ENCODE results near the gene HDDC2. TPM values are rescaled to one million over a fixed set of nuclear protein-coding genes. Genes with fewer than 3 reads are reported as not detected.

Gene HDDC2
- total and polyA plus RNA-seq, 2 of the 8 experiments (the other 6 are each of a cell fraction or from before 2014, with no cell fraction given) = 89.3 to 129 TPM

DNA sequence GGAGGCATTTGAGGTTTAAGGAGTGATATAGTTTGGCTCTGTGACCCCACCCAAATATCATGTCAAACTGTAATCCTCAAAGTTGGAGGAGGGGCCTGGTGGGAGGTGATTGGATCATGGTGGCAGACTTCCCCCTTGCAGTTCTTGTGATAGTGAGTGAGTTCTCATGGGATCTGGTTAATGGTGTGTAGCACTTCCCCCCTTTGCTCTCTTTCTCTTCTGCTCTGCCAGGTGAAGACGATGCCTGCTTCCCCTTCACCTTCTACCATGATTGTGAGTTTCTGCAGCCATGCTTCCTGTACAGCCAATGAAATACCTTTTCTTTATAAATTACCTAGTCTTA is 1.7 kb upstream of the HDDC2 start:
- H2BK15ac ChIP-seq (ENCODE audit: low read length) = no peak overlapping the region
- H3K4me1 ChIP-seq (replicated peaks in 1 of 4; ENCODE audit: control insufficient read depth in 3 of 4, insufficient read depth in 4 of 4, low read length in 3 of 4) = no peaks in the 10 kb centered on the region; a peak in 1 of 7 replicates
- no peak overlapping the region for H2BK5ac ChIP-seq (ENCODE audit: low read depth, low read length)
- H3K23ac ChIP-seq (ENCODE audit: insufficient read length) = no peak overlapping the region
- 92% methylated on average over 1 of the region's 1 CpG; no CpG with 5 or more reads in 1 of the 2 experiments for WGBS, 2 experiments (ENCODE audit: extremely low coverage in 1 of 2, insufficient coverage in 1 of 2, insufficient read length in 1 of 2, insufficient replicate concordance in 2 of 2, low coverage in 1 of 2, low lambda C conversion rate in 2 of 2, missing lambda C conversion rate in 1 of 2)
- H3K56ac ChIP-seq (replicated peaks; ENCODE audit: insufficient read length, low read depth, low read length) = no peak overlapping the region
- ChIA-PET CTCF (ENCODE audit: partially characterized antibody) (interaction anchor here (1.5 kb wide), 1 partner anchor 465 kb away, joined by 3 read pairs; no protein-coding TSS in a partner anchor), POLR2A (ENCODE audit: partially characterized antibody) (no interaction called here)
- peaks cover 3 to 15% (median 9%) of the 10 kb centered on the region in 4 experiments; a peak in 7 of 8 replicates for H3K36me3 ChIP-seq (ENCODE audit: control insufficient read depth in 2 of 4, insufficient read depth in 4 of 4, low read length in 3 of 4)
- H4K8ac ChIP-seq (ENCODE audit: extremely low read depth, insufficient read depth, low read length) = no peak overlapping the region
- no peak overlapping the region for H3K4me2 ChIP-seq (ENCODE audit: insufficient read depth in 1 of 2, low read depth in 2 of 2, low read length in 2 of 2)
- DNase-seq (ENCODE audit: low read depth in 1 of 2, low spot score in 2 of 2) (no peak), FAIRE-seq (no peak)
- no peak overlapping the region for H2BK120ac ChIP-seq (replicated peaks; ENCODE audit: low read depth, low read length)
- no peak overlapping the region for H3K4ac ChIP-seq (replicated peaks; ENCODE audit: insufficient read length, low read depth, low read length)
- H3K79me2 ChIP-seq (ENCODE audit: control insufficient read depth in 1 of 2, insufficient read depth in 2 of 2, low read length in 2 of 2) = peaks cover 0 to 18% of the 10 kb centered on the region in 2 experiments; a peak in 2 of 4 replicates
- H3K9ac ChIP-seq (replicated peaks in 1 of 4; ENCODE audit: extremely low read depth in 1 of 4, low read depth in 3 of 4, low read length in 3 of 4) = no peak overlapping the region
- no peaks in the 10 kb centered on the region for H3K9me3 ChIP-seq (ENCODE audit: insufficient read depth in 2 of 2, low read depth in 1 of 2, low read length in 1 of 2)
- TF ChIP-seq, protein P1, sequence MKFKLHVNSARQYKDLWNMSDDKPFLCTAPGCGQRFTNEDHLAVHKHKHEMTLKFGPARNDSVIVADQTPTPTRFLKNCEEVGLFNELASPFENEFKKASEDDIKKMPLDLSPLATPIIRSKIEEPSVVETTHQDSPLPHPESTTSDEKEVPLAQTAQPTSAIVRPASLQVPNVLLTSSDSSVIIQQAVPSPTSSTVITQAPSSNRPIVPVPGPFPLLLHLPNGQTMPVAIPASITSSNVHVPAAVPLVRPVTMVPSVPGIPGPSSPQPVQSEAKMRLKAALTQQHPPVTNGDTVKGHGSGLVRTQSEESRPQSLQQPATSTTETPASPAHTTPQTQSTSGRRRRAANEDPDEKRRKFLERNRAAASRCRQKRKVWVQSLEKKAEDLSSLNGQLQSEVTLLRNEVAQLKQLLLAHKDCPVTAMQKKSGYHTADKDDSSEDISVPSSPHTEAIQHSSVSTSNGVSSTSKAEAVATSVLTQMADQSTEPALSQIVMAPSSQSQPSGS (IDR thresholded peaks at IDR 0.05; ENCODE audit: low read length) = no peak
- TF ChIP-seq SRF (IDR thresholded peaks at IDR 0.05; ENCODE audit: low read depth, low read length) (no peak), HDAC2 (IDR thresholded peaks at IDR 0.05; ENCODE audit: borderline replicate concordance in 1 of 2, low read depth in 2 of 2, low read length in 2 of 2) (no peak), CTBP2 (IDR thresholded peaks at IDR 0.05; ENCODE audit: borderline replicate concordance, insufficient read depth, insufficient read length, low read length) (no peak), EZH2 (IDR thresholded peaks at IDR 0.05; ENCODE audit: low read depth, low read length, severe bottlenecking) (no peak)
- peaks cover 3% of the 10 kb centered on the region; the same call in 1 of the 2 replicates for H3K79me1 ChIP-seq (ENCODE audit: low read depth, low read length)
- H2BK12ac ChIP-seq (ENCODE audit: low read depth, low read length) = no peak overlapping the region
- no peak overlapping the region for H4K5ac ChIP-seq (ENCODE audit: insufficient read length, low read depth, low read length)
- H4K20me1 ChIP-seq (replicated peaks in 1 of 2; ENCODE audit: control insufficient read depth in 1 of 2, insufficient read depth in 2 of 2, low read length in 2 of 2) = no peaks in the 10 kb centered on the region
- no peak overlapping the region for H2AK5ac ChIP-seq (ENCODE audit: low read depth, low read length)
- peaks cover 0 to 1% (median 0%) of the 10 kb centered on the region in 4 experiments; a peak in 1 of 7 replicates for H3K27me3 ChIP-seq (replicated peaks in 1 of 4; ENCODE audit: control insufficient read depth in 3 of 4, extremely low read depth in 1 of 4, insufficient read depth in 3 of 4, low read length in 3 of 4)
- no peak overlapping the region for H2AFZ ChIP-seq (ENCODE audit: low read length)
- no peaks in the 10 kb centered on the region; the same call in 1 of the 2 replicates for H3K23me2 ChIP-seq (ENCODE audit: low read depth, low read length)
- H3K4me3 ChIP-seq (ENCODE audit: extremely low read depth in 1 of 4, insufficient read depth in 2 of 4, low read depth in 3 of 4, low read length in 4 of 4) = no peak overlapping the region
- H4K91ac ChIP-seq (replicated peaks; ENCODE audit: insufficient read length, low read length) = no peak overlapping the region
- H2BK20ac ChIP-seq (ENCODE audit: low read length) = no peak overlapping the region
- no peak overlapping the region for H3K14ac ChIP-seq (ENCODE audit: insufficient read length)
- H3K18ac ChIP-seq (ENCODE audit: extremely low read depth, low read length) = no peak overlapping the region
- no peak overlapping the region for H3K27ac ChIP-seq (ENCODE audit: low read depth, low read length)

Data from H1 (cell line).